GM12878 (cell line): ENCODE measurements around the gene TTYH3. TPM values are rescaled to one million over a fixed set of nuclear protein-coding genes. Genes with fewer than 3 reads are reported as not detected.

ENCODE experiments used
- ATAC-seq: fragments of 200-7000 bp; cut with Tn5 transposase; 3 replicates; pipeline ENCODE4 v1.9.1; 2020; ENCODE audit warnings: mild to moderate bottlenecking, moderate library complexity
- BruUV-seq: library from RNA; stranded (reverse); fragments of 400-500 nt; replicated peaks from 2 replicates; lab custom pipeline; 2021; lab: Mats Ljungman, UMichigan
- CTCF ChIA-PET: fragments of 300-600 bp; sonication (Branson Sonifier 250); formaldehyde crosslinking; extraction: SDS; loops from one replicate; lab custom pipeline; 2021; ENCODE audit warnings: inconsistent platforms; lab: Yijun Ruan, JAX
- POLR2A ChIA-PET: fragments of 350-600 bp; formaldehyde crosslinking; extraction: SDS; loops from one replicate; lab custom pipeline; 2021; ENCODE audit warnings: inconsistent platforms; lab: Charles Lee
- RAD21 ChIA-PET: fragments of 300-600 bp; sonication (Branson Sonifier 250); formaldehyde crosslinking; loops from one replicate; lab custom pipeline; 2023; ENCODE audit warnings: antibody characterized with exemption; ENCODE audit not compliant: unreplicated experiment; lab: Charles Lee
- SMC1A ChIA-PET: fragments of 300-600 bp; sonication (Branson Sonifier 250); formaldehyde crosslinking; loops from one replicate; lab custom pipeline; 2023; ENCODE audit not compliant: unreplicated experiment, uncharacterized antibody; lab: Charles Lee
- DNase-seq: peaks from one replicate; pipeline ENCODE4 v3.0.0-alpha.2; 2011; ENCODE audit warnings: low read depth, low spot score
- FAIRE-seq: peaks from 3 replicates; lab custom pipeline; 2011; peaks lifted over from hg19 to GRCh38; lab: Jason Lieb, UNC
- H2AFZ ChIP-seq: 2 replicates; pipeline ENCODE4 v1.6.0; 2011; ENCODE audit warnings: low read depth, low read length, control low read depth; ENCODE audit not compliant: control insufficient read depth
- H3K27ac ChIP-seq: 2 replicates; pipeline ENCODE4 v1.5.1; 2011; ENCODE audit warnings: control low read depth; ENCODE audit not compliant: control insufficient read depth, insufficient read depth
- H3K27me3 ChIP-seq, 2 experiments: replicated peaks in 1 of 2; 2 replicates each; pipeline versions ENCODE4 v1.6.0 to v1.6.1; 2011; ENCODE audit warnings: low read length in 1 of 2; ENCODE audit not compliant: control insufficient read depth in 2 of 2, insufficient read depth in 2 of 2
- H3K36me3 ChIP-seq, 2 experiments: 2 replicates each; pipeline ENCODE4 v1.5.1; 2011; ENCODE audit warnings: low read length in 1 of 2; ENCODE audit not compliant: control insufficient read depth in 2 of 2, insufficient read depth in 2 of 2
- H3K4me1 ChIP-seq: 2 replicates; pipeline ENCODE4 v1.6.1; 2011; ENCODE audit warnings: mild to moderate bottlenecking, low read length, moderate library complexity, mixed read lengths; ENCODE audit not compliant: control insufficient read depth, insufficient read depth
- H3K4me2 ChIP-seq: 2 replicates; pipeline ENCODE4 v1.6.0; 2011; ENCODE audit warnings: control low read depth; ENCODE audit not compliant: control insufficient read depth, insufficient read depth
- H3K4me3 ChIP-seq: fragments of 200-600 bp; sonication (generic); 2 replicates; pipeline ENCODE4 v1.5.1; 2016
- H3K79me2 ChIP-seq: 2 replicates; pipeline ENCODE4 v1.6.0; 2011; ENCODE audit warnings: low read length; ENCODE audit not compliant: control insufficient read depth, insufficient read depth
- H3K9ac ChIP-seq: 2 replicates; pipeline ENCODE4 v1.8.0; 2011; ENCODE audit warnings: low read length, control low read depth, mixed read lengths; ENCODE audit not compliant: control insufficient read depth, insufficient read depth
- H3K9me3 ChIP-seq: replicated peaks from 3 replicates; pipeline ENCODE4 v1.5.1; 2011; ENCODE audit warnings: mild to moderate bottlenecking, low read length; ENCODE audit not compliant: control insufficient read depth, insufficient read depth
- H4K20me1 ChIP-seq: 2 replicates; pipeline ENCODE4 v1.6.0; 2011; ENCODE audit not compliant: control insufficient read depth, insufficient read depth
- CHD4 ChIP-seq: fragments of 200-600 bp; sonication (generic); IDR thresholded peaks from 2 replicates; pipeline ENCODE4 v1.6.1; 2016; ENCODE audit warnings: mild to moderate bottlenecking
- E2F8 ChIP-seq: fragments of 450-650 bp; IDR thresholded peaks from 2 replicates; pipeline ENCODE4 v1.6.1; 2018; ENCODE audit warnings: mild to moderate bottlenecking, low read depth, moderate library complexity; ENCODE audit not compliant: partially characterized antibody
- FOS ChIP-seq: IDR thresholded peaks from 3 replicates; pipeline ENCODE4 v1.6.1; 2011; ENCODE audit warnings: borderline replicate concordance; ENCODE audit not compliant: insufficient read length; ENCODE audit errors: extremely low read depth
- FOXM1 ChIP-seq: IDR thresholded peaks from 2 replicates; pipeline ENCODE4 v1.6.1; 2012; ENCODE audit warnings: low read depth, mild to moderate bottlenecking, inconsistent platforms, low read length, moderate library complexity
- GATAD2B ChIP-seq: fragments of 450-650 bp; conservative IDR thresholded peaks from 2 replicates; pipeline ENCODE4 v1.6.1; 2017; ENCODE audit warnings: low read depth, mild to moderate bottlenecking, moderate library complexity
- HCFC1 ChIP-seq: fragments of 150-350 bp; IDR thresholded peaks from 2 replicates; pipeline ENCODE4 v1.6.1; 2014; ENCODE audit warnings: low read length
- HDAC2 ChIP-seq: fragments of 200-600 bp; sonication (generic); IDR thresholded peaks from 2 replicates; pipeline ENCODE4 v1.6.1; 2017
- IRF3 ChIP-seq: fragments of 450-650 bp; IDR thresholded peaks from 2 replicates; pipeline ENCODE4 v1.6.1; 2014; ENCODE audit warnings: mild to moderate bottlenecking
- IRF4 ChIP-seq: IDR thresholded peaks from 2 replicates; pipeline ENCODE4 v1.6.1; 2011; ENCODE audit warnings: low read depth, low read length
- MEF2A ChIP-seq: IDR thresholded peaks from 2 replicates; pipeline ENCODE4 v1.6.1; 2011; ENCODE audit warnings: low read depth, mild to moderate bottlenecking, low read length, moderate library complexity; ENCODE audit not compliant: insufficient read depth
- MYB ChIP-seq: fragments of 150-350 bp; IDR thresholded peaks from 2 replicates; pipeline ENCODE4 v1.6.1; 2014; ENCODE audit warnings: mild to moderate bottlenecking, low read depth, low read length, borderline replicate concordance
- RELB ChIP-seq: fragments of 450-650 bp; IDR thresholded peaks from 2 replicates; pipeline ENCODE4 v1.6.1; 2017; ENCODE audit warnings: low read depth, mild to moderate bottlenecking, moderate library complexity
- SREBF1 ChIP-seq: IDR thresholded peaks from 2 replicates; pipeline ENCODE4 v1.6.1; 2012; ENCODE audit warnings: mild to moderate bottlenecking, low read length
- TAF1 ChIP-seq: IDR thresholded peaks from 2 replicates; pipeline ENCODE4 v1.6.1; 2011; ENCODE audit warnings: mild to moderate bottlenecking, low read depth, low read length, borderline replicate concordance
- TARDBP ChIP-seq: IDR thresholded peaks from 2 replicates; pipeline ENCODE4 v1.6.1; 2016; ENCODE audit warnings: borderline replicate concordance
- USF1 ChIP-seq: IDR thresholded peaks from 2 replicates; pipeline ENCODE4 v1.6.1; 2011; ENCODE audit warnings: borderline replicate concordance, low read depth, mild to moderate bottlenecking, moderate library complexity, mixed read lengths, low read length; ENCODE audit not compliant: insufficient read depth; ENCODE audit errors: extremely low read length
- ZNF217 ChIP-seq: fragments of 450-650 bp; IDR thresholded peaks from 2 replicates; pipeline ENCODE4 v1.6.1; 2017; ENCODE audit warnings: antibody characterized with exemption, mild to moderate bottlenecking
- WGBS: methylation state at CpG from one replicate; pipeline ENCODE4 v1.1.6; 2016; ENCODE audit warnings: low lambda C conversion rate; ENCODE audit not compliant: insufficient replicate concordance, insufficient coverage; ENCODE audit errors: missing lambda C conversion rate; 5-methylcytosine and 5-hydroxymethylcytosine counted together
- in situ Hi-C: fragments of 300-500 bp; cut with MboI; formaldehyde crosslinking; loops from 9 replicates; pipeline ENCODE4 v1.14.3; 2018; ENCODE audit warnings: mixed read lengths
- intact Hi-C: fragments of 100-400 bp; cut with micrococcal nuclease; formaldehyde crosslinking; loops from one replicate; pipeline ENCODE4 v1.14.2; 2022; ENCODE audit not compliant: unreplicated experiment
- polyA plus RNA-seq, 11 experiments: library from polyadenylated mRNA; depleted of rRNA in 4 of 11; unstranded in 6 of 11; stranded (reverse) in 5 of 11; fragments of >200 nt; fragmentation: Nextera tagmentation in 4 of 11; fragmentation: Illumina TruSeq in 1 of 11; extraction: Ambion mirVana in 4 of 11; extraction: Trizol in 1 of 11; gene quantifications; 1 replicate in 1 of 11; 2 replicates in 10 of 11; pipeline versions ENCODE4 v1.2.1 to v1.2.3, GENCODE V29; 2011 to 2016; ENCODE audit warnings: inconsistent platforms in 2 of 11, missing spikeins in 2 of 11, low read depth in 1 of 11
- total RNA-seq, 4 experiments: library from RNA; depleted of rRNA in 3 of 4; stranded (reverse); fragments of >200 nt in 3 of 4; fragmentation: Illumina TruSeq in 1 of 4; extraction: Trizol in 1 of 4; gene quantifications; 2 replicates each; pipeline versions ENCODE4 v1.2.1 to v1.2.3, GENCODE V29; 2013 to 2021

TTYH3 gene
- total and polyA plus RNA-seq, 10 of the 15 experiments (the other 5 are each of a cell fraction or from before 2014, with no cell fraction given) = 0.79 to 71.4 (median 10.5) TPM

GRCh38 chr7:2619116-2619515, 12.7 kb upstream of the TTYH3 start (continued):
- no peak for TF ChIP-seq TARDBP
- TF ChIP-seq E2F8 = no peak
- TF ChIP-seq MEF2A = no peak
- no peak for TF ChIP-seq RELB
- TF ChIP-seq HCFC1 = no peak

GRCh38 chr7:2621061-2621828, 10.5 kb upstream of the TTYH3 start:
- H3K9me3 ChIP-seq = no peaks in the 10 kb centered on the region
- H3K4me3 ChIP-seq = no peak overlapping the region
- no peak overlapping the region for H3K9ac ChIP-seq
- POLR2A ChIA-PET = interaction anchor here (1.3 kb wide), 1 partner anchor 10 kb away, joined by 4 read pairs; no protein-coding TSS in a partner anchor
- H3K36me3 ChIP-seq = no peaks in the 10 kb centered on the region
- SMC1A ChIA-PET = no interaction called here
- H4K20me1 ChIP-seq = no peaks in the 10 kb centered on the region
- H2AFZ ChIP-seq = no peak overlapping the region
- WGBS = 76% methylated on average over 23 of the region's 23 CpGs
- RAD21 ChIA-PET = no interaction called here
- H3K79me2 ChIP-seq = no peaks in the 10 kb centered on the region
- no peak overlapping the region for H3K4me2 ChIP-seq
- ATAC-seq (no peak), DNase-seq (no peak), FAIRE-seq (no peak)
- no TSS peak for BruUV-seq
- H3K27me3 ChIP-seq = no peaks in the 10 kb centered on the region
- no peak overlapping the region for H3K27ac ChIP-seq
- no peaks in the 10 kb centered on the region for H3K4me1 ChIP-seq
- intact Hi-C loops (no loop called here), in situ Hi-C loops (no loop called here)
- CTCF ChIA-PET = interaction anchor here (0.7 kb wide), 1 partner anchor 30 kb away, joined by 4 read pairs; no protein-coding TSS in a partner anchor
- TF ChIP-seq USF1 = no peak
- no peak for TF ChIP-seq HCFC1
- TF ChIP-seq FOXM1 = no peak
- TF ChIP-seq ZNF217 = no peak
- TF ChIP-seq GATAD2B = no peak
- no peak for TF ChIP-seq HDAC2
- TF ChIP-seq SREBF1 = no peak
- no peak for TF ChIP-seq FOS
- TF ChIP-seq IRF4 = no peak
- no peak for TF ChIP-seq IRF3
- TF ChIP-seq MYB = no peak
- no peak for TF ChIP-seq CHD4
- TF ChIP-seq TAF1 = no peak
